BLaER1 treated with 17β-estradiol and CSF1 and Interleukin-3, amounts not matched to agents 10 nM and 100 nM (cell line): ENCODE data around the gene NGEF.

ENCODE experiments used
- H3K27ac ChIP-seq, 11 experiments: shearing (Covaris generic); formaldehyde crosslinking; 2 replicates each; pipeline ENCODE4 v1.8.1; 2022
- H3K27me3 ChIP-seq, 11 experiments: shearing (Covaris generic); formaldehyde crosslinking; 2 replicates each; pipeline ENCODE4 v1.8.1; 2022
- H3K36me3 ChIP-seq, 11 experiments: shearing (Covaris generic); formaldehyde crosslinking; 2 replicates each; pipeline ENCODE4 v1.8.1; 2022
- H3K4me1 ChIP-seq, 10 experiments: shearing (Covaris generic); formaldehyde crosslinking; 2 replicates each; pipeline ENCODE4 v1.8.1; 2022
- H3K4me2 ChIP-seq, 11 experiments: shearing (Covaris generic); formaldehyde crosslinking; 2 replicates each; pipeline ENCODE4 v1.8.1; 2022
- H3K4me3 ChIP-seq, 10 experiments: shearing (Covaris generic); formaldehyde crosslinking; 2 replicates each; pipeline ENCODE4 v1.8.1; 2022
- H3K9ac ChIP-seq, 11 experiments: shearing (Covaris generic); formaldehyde crosslinking; 2 replicates each; pipeline ENCODE4 v1.8.1; 2022
- H3K9me3 ChIP-seq, 11 experiments: shearing (Covaris generic); formaldehyde crosslinking; replicated peaks in 1 of 11; 2 replicates each; pipeline ENCODE4 v1.8.1; 2022
- H4K20me1 ChIP-seq, 11 experiments: shearing (Covaris generic); formaldehyde crosslinking; 2 replicates each; pipeline ENCODE4 v1.8.1; 2022
- Cebpa-rat ChIP-seq, 11 experiments: shearing (Covaris generic); IDR thresholded peaks; 2 replicates each; pipeline ENCODE4 v1.8.1; 2022

Gene NGEF

DNA sequence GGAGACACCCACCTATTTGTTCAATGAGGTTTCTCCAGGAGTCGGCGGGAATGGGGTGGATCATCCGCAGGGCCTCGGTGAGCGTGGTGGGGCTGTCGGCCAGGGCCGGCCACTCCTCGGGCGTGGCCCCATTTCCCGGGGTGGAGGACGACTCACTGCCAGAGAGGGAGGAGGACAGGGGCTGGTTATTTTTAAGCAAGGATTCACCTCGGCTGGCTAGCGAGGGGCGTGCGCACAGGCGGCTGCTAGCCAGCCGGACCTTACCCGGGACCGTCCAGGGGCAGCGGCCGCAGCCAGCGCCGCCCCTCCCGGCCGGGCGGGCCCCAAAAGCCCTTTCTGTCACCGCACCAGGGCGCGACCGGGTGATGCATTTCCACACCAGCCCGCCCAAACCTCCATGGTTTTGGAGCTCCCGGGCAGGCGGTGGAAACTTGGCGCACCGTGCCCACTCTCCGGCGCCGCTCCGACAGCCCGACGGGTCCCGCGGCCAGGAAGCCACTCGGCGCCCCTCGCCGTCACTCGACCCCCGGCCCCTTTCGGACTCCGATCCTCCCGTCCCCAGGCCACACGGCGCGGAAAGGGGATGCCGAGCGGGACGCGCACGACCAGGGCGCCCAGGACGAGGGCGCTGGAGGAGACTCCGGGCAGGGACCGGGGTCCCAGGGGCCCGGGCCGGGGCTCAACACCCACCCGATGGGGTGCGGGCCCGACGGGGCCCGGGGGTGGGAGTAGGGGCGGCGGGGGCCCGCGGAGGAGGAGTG, 85.8 kb downstream of the NGEF start:
- peaks cover 15 to 42% (median 27%) of the 10 kb centered on the region in 11 experiments for H3K9me3 ChIP-seq
- H3K9ac ChIP-seq: no peak overlapping the region
- TF ChIP-seq Cebpa-rat (IDR thresholded peaks at IDR 0.05): no peak
- no peak overlapping the region for H3K27ac ChIP-seq
- no peaks in the 10 kb centered on the region for H3K4me1 ChIP-seq
- H3K4me3 ChIP-seq: no peak overlapping the region
- H4K20me1 ChIP-seq: no peaks in the 10 kb centered on the region
- no peaks in the 10 kb centered on the region for H3K36me3 ChIP-seq
- no peak overlapping the region for H3K4me2 ChIP-seq
- H3K27me3 ChIP-seq: peaks cover 0 to 14% (median 0%) of the 10 kb centered on the region in 11 experiments; a peak in 5 of 22 replicates

DNA sequence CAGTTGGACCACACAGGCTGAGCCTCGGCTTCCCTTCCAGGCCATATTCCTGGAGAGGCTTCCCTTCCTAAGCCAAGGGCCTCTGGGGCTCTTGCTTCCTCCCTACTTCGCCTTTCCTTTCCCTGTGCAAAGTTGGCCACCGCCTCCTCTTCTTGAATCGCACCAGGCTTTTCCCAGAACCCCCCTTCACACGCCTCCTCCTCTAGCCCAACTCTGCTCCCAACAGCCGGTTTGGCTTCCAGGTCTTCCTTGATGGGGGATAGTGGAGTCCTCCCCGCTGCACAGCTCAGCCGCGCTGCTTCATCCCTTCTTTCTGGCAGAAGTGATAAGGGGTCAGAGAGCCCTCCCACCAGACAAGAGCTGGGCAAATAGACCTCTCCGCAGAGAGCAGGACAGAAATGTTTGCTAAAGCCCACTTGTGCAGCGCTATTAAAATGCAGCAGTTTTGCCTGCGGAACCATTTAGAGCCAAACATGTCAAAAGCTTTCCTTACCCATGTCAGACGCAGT, 86.6 kb downstream of the NGEF start:
- H3K36me3 ChIP-seq: no peaks in the 10 kb centered on the region
- peaks cover 0 to 14% (median 0%) of the 10 kb centered on the region in 11 experiments; a peak in 5 of 22 replicates for H3K27me3 ChIP-seq
- H3K4me2 ChIP-seq: no peak overlapping the region
- no peak for TF ChIP-seq Cebpa-rat (IDR thresholded peaks at IDR 0.05)
- no peaks in the 10 kb centered on the region for H4K20me1 ChIP-seq
- no peak overlapping the region for H3K27ac ChIP-seq
- peaks cover 15 to 42% (median 27%) of the 10 kb centered on the region in 11 experiments for H3K9me3 ChIP-seq
- H3K4me1 ChIP-seq: no peaks in the 10 kb centered on the region
- H3K4me3 ChIP-seq: no peak overlapping the region
- no peak overlapping the region for H3K9ac ChIP-seq

DNA sequence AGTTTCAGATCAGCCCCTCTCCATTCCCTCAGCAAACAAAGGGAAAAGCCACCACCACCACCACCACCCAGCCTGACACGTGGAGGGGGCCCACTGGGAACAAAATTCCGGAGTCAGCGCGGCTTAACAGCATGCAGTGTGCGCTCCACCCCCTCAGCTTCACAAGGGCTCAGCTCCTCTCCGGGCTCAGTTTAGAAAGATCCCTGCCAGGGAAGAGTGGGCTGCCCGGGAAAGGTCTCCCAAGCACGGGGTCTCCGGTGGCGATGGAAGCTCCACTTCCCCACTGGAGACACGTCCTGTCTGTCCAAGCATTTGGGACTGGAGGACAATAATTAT, 87.3 kb downstream of the NGEF start:
- no peaks in the 10 kb centered on the region for H3K4me1 ChIP-seq
- peaks cover 15 to 36% (median 25%) of the 10 kb centered on the region in 11 experiments for H3K9me3 ChIP-seq
- H3K9ac ChIP-seq: no peak overlapping the region
- no peak overlapping the region for H3K4me3 ChIP-seq
- H3K27me3 ChIP-seq: peaks cover 0 to 14% (median 0%) of the 10 kb centered on the region in 11 experiments; a peak in 5 of 22 replicates
- no peak overlapping the region for H3K4me2 ChIP-seq
- no peak for TF ChIP-seq Cebpa-rat (IDR thresholded peaks at IDR 0.05)
- no peak overlapping the region for H3K27ac ChIP-seq
- no peaks in the 10 kb centered on the region for H4K20me1 ChIP-seq
- H3K36me3 ChIP-seq: no peaks in the 10 kb centered on the region

DNA sequence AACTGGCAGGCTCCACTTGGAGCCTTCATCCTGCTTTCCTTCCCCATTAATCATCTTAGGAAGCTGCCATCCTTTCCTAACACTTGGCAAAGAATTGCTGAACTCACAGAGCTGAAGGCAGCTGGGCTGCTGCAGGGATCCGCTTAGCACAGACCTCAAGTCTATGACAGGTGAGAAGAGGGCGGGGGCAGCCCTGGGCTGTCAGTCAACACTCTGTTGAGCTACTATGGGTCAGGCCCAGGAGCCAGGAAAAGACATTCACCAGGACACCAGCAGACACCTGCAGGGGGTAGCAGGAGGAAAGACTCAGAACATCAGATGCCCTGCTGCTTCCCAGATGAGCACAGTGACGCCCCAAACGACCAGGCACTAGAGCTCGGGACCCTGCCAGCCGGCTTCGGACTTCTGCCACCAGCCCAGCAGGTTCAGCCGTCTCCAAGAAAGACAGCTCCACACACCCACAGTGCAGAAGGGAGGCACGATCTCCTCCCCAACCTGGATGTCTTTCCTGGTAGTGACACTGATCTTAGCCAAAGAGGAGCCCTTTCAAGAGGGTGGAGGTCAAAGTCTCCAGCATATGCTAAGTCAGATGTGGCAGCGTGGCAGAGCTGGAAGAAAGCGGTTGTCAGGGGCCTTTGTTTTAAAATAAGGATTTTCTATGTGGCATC, 87.8 kb downstream of the NGEF start:
- Histone ChIP-seq H3K4me2 (no peak overlapping the region), H3K4me3 (no peak overlapping the region), H3K27me3 (peaks cover 0 to 14% (median 0%) of the 10 kb centered on the region in 11 experiments; a peak in 5 of 22 replicates), H3K27ac (no peak overlapping the region), H3K36me3 (no peaks in the 10 kb centered on the region), H3K4me1 (no peaks in the 10 kb centered on the region), H3K9me3 (peaks cover 15 to 35% (median 22%) of the 10 kb centered on the region in 11 experiments), H3K9ac (no peak overlapping the region), H4K20me1 (no peaks in the 10 kb centered on the region)
- TF ChIP-seq Cebpa-rat (IDR thresholded peaks at IDR 0.05): no peak

DNA sequence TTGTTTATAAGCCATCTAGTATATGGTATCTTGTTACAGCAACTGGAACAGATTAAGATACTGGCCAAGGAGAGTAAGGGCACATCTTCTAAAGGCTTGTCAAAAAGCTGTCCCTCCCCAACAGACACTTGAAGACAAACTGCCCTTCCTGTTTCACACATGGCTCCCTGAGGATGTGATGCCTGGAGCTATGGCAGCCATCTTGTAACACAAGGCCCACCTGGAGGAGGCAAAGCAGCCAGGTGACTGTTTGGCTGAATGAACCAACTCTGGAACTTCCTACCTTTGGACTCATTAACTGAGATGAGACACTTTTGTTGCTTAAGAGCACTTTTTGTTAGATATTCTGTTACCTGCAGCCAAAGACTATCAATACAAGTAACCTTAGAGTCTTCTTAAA, 88.6 kb downstream of the NGEF start:
- peaks cover 0 to 14% (median 0%) of the 10 kb centered on the region in 11 experiments; a peak in 5 of 22 replicates for H3K27me3 ChIP-seq

DNA sequence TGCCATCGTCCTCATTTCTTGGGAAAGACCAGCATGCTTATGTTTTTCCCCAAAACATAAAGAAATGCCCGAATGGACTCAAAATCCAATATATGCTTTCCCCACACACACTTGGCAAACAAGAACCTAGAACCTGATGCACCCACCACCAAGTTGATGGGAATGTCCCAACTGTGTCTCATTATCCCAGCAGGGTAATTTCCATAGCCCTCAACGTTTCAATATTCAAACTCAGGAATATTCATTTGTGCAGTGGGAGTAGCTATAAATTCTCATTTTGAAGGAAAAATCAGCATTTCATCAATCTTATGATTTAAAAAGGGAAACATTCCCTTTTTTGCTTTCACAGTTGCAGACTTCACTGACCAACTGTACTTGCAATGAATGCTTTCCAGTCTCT, 92.3 kb downstream of the NGEF start:
- Histone ChIP-seq H3K27me3 (peaks cover 0 to 1% (median 0%) of the 10 kb centered on the region in 11 experiments; a peak in 2 of 22 replicates), H3K4me3 (no peak overlapping the region), H4K20me1 (no peaks in the 10 kb centered on the region; a peak in 1 of 22 replicates), H3K36me3 (no peaks in the 10 kb centered on the region), H3K27ac (no peak overlapping the region), H3K9ac (no peak overlapping the region), H3K4me1 (no peaks in the 10 kb centered on the region), H3K9me3 (peaks cover 0 to 5% (median 0%) of the 10 kb centered on the region in 11 experiments; a peak in 1 of 22 replicates), H3K4me2 (no peak overlapping the region)
- TF ChIP-seq Cebpa-rat (IDR thresholded peaks at IDR 0.05): no peak

More for the DNA sequence above, 88.6 kb downstream of the NGEF start:
- H3K4me3 ChIP-seq: no peak overlapping the region
- TF ChIP-seq Cebpa-rat (IDR thresholded peaks at IDR 0.05): no peak
- H3K9me3 ChIP-seq: peaks cover 13 to 29% (median 18%) of the 10 kb centered on the region in 11 experiments
- no peak overlapping the region for H3K4me2 ChIP-seq
- H3K27ac ChIP-seq: no peak overlapping the region
- H3K36me3 ChIP-seq: no peaks in the 10 kb centered on the region
- no peaks in the 10 kb centered on the region; a peak in 1 of 22 replicates for H4K20me1 ChIP-seq
- H3K9ac ChIP-seq: no peak overlapping the region
- no peaks in the 10 kb centered on the region for H3K4me1 ChIP-seq

DNA sequence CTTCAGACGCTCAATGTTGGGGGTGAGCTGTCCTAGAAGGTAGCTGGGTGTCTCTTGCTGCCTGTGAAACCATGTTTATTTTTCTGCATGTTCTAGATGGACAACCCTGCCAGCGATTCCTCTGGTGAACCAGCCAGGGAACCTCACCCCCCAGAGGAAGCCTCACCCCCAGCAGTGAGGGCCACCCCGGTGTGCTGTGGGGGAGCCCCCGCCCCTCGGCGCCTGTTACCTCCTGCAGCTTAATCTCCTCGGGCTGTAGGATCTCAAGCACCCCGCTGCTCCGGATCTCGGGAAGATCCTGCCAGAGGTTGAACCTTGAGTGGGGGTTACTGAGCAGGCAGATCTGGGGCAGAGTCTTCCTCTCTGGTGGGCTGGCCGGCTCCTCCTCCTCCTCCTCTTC, 93.0 kb downstream of the NGEF start:
- no peaks in the 10 kb centered on the region for H3K27me3 ChIP-seq
- H4K20me1 ChIP-seq: no peaks in the 10 kb centered on the region; a peak in 1 of 22 replicates
- H3K36me3 ChIP-seq: no peaks in the 10 kb centered on the region
- H3K9me3 ChIP-seq: peaks cover 0 to 5% (median 0%) of the 10 kb centered on the region in 11 experiments; a peak in 1 of 22 replicates
- H3K9ac ChIP-seq: no peak overlapping the region
- H3K27ac ChIP-seq: no peak overlapping the region
- H3K4me1 ChIP-seq: no peaks in the 10 kb centered on the region
- TF ChIP-seq Cebpa-rat (IDR thresholded peaks at IDR 0.05): no peak
- no peak overlapping the region for H3K4me2 ChIP-seq
- H3K4me3 ChIP-seq: no peak overlapping the region

DNA sequence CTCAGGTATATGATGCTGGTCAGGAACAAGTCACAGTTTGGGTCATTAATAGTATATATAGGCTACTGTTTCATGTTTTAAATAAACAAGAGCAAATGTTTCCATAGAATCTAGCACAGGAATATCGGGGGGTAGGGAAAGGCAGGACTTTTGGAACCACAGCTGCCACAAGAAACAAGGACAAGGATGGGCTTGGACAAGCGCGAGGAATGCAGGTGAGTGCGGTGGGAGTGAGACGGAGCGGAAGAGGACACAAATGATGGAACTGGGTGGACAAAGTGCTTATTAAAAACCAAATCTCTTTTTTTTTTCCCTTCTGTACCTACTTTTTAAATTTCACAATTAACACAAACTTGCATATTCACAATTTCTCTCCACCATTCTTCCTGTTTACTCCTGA, 93.9 kb downstream of the NGEF start:
- TF ChIP-seq Cebpa-rat (IDR thresholded peaks at IDR 0.05): no peak
- H3K36me3 ChIP-seq: no peaks in the 10 kb centered on the region
- H4K20me1 ChIP-seq: no peaks in the 10 kb centered on the region; a peak in 1 of 22 replicates
- no peak overlapping the region for H3K4me2 ChIP-seq
- H3K27ac ChIP-seq: no peak overlapping the region
- H3K4me3 ChIP-seq: no peak overlapping the region
- H3K4me1 ChIP-seq: no peaks in the 10 kb centered on the region
- no peaks in the 10 kb centered on the region for H3K27me3 ChIP-seq
- H3K9me3 ChIP-seq: 0 out of 22 replicates have a peak, but pooled peaks cover 0 to 3% (median 0%) of the 10 kb centered on the region in 11 experiments
- no peak overlapping the region for H3K9ac ChIP-seq

DNA sequence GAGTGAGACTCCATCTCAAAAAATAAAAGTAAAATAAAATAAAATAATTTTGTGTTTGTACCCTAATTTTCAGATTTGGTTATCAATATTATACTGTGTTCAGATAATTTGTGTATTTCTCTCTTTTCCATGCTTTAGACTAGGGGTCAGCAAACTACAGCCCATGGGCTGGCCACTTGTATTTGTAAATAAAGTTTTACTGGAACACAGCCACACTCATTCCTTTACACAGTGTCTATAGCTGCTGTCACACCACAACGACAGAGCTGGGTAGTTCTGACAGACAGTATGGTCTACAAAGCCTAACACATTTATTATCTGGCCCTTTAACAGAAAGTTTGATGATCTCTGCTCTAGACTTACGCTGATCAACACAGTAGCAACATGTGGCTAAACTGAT, 99.2 kb downstream of the NGEF start:
- no peak for TF ChIP-seq Cebpa-rat (IDR thresholded peaks at IDR 0.05)
- no peak overlapping the region for H3K27ac ChIP-seq
- no peaks in the 10 kb centered on the region for H3K27me3 ChIP-seq
- H3K4me3 ChIP-seq: no peak overlapping the region
- no peaks in the 10 kb centered on the region for H3K4me1 ChIP-seq
- H3K36me3 ChIP-seq: no peaks in the 10 kb centered on the region
- no peaks in the 10 kb centered on the region for H4K20me1 ChIP-seq
- H3K9ac ChIP-seq: no peak overlapping the region
- peaks cover 19 to 31% (median 23%) of the 10 kb centered on the region in 11 experiments for H3K9me3 ChIP-seq
- H3K4me2 ChIP-seq: no peak overlapping the region
